HG03442 (cell line): ENCODE results near the gene CD44.
A peak's percentile ranks its signal among the peaks of the same experiment; 100 is the strongest.
"Not testable (repeated sequence)": the region's sequence is repeated elsewhere in the genome, so short reads cannot be mapped to it uniquely, and the experiment has no call there.

Experiments
- ATAC-seq: cut with Tn5 transposase; IDR thresholded peaks from one replicate; pipeline ENCODE4 v1.9.1; 2021; ENCODE audit warnings: mild to moderate bottlenecking, moderate library complexity; ENCODE audit not compliant: unreplicated experiment

CD44 gene

GRCh38 chr11:35138943-35139721 is at the start of gene CD44:
Gene CD44, plus strand, starts transcription at chr11:35139171. Its CDS starts 133 bp downstream, at chr11:35139304.
- peak; percentile 42 for ATAC-seq

- peak; percentile 85 for ATAC-seq
These were observed 49.3 kb upstream of the CD44 start for GRCh38 chr11:35089666-35090065.

DNA sequence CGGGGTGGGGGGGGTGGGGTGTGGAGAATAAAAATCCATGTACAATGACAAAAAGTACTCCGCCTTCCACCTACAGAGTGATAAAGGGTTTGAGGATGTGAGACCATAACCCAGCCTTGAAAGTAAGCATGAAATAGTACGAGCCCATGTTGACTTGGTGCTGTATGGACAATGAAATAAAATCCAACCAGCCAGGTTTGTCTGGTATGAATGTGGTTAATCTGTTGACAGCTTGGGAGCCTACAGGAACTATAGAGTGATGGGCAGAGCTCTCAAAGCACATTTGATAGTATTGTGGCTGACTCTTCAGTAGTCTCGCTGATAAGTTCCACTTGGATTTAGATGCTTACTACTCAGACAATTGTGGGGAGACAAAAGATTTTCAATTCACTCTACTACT is 48.8 kb upstream of the CD44 start:
- ATAC-seq = peak; percentile 15

DNA sequence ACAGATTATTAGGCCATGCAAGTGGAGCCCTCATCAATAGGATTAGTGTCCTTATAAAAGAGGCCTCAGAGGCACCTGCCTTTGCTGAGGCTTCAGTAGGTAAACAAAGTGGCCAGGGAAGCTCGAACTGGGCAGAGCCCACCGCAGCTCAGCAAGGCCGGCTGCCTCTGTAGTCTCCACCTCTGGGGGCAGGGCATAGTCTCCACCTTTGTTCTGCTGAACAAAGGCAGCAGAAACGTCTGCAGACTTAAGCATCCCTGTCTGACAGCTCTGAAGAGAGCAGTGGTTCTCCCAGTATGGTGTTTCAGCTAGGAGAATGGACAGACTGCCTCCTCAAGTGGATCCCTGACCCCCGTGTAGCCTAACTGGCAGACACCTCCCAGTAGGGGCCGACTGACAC is 48.0 kb upstream of the CD44 start:
- not testable (repeated sequence) for ATAC-seq

GRCh38 chr11:35096723-35097122 is 42.2 kb upstream of the CD44 start:
- ATAC-seq = no peak

DNA sequence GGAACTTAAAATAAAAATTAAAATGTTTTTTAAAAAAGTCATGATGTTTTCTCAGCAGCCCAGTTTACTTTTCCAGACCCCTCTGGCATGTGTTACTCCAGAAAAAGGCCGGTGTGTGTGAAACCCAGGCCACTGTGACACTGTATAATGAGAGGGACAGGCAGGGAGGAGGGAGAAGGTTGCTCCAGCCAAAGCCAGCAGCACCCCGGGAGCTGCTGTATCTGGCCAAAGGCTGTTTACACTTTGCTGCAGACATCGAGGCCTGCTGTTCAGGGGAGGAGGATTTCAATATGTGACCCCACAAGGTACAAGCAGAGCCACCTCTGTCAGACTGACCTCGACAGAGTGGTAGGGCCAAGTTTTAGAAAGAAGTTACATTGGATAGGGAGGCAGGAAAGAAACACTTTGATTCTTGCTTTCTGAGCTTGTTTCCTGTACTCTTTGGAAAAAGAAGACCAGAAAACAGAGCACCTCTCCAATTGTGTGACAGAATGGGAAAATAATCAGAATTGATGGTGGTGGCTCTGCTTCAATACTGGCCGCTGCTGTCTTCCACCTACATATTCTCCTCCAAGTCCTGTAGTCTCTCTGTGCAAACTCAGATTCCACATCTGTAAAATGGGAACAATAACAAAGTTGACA is 41.0 kb upstream of the CD44 start:
- no peak for ATAC-seq

GRCh38 chr11:35098855-35099254 is 40.1 kb upstream of the CD44 start:
- no peak for ATAC-seq

- no peak for ATAC-seq
These were observed 39.5 kb upstream of the CD44 start for GRCh38 chr11:35099278-35100012.

DNA sequence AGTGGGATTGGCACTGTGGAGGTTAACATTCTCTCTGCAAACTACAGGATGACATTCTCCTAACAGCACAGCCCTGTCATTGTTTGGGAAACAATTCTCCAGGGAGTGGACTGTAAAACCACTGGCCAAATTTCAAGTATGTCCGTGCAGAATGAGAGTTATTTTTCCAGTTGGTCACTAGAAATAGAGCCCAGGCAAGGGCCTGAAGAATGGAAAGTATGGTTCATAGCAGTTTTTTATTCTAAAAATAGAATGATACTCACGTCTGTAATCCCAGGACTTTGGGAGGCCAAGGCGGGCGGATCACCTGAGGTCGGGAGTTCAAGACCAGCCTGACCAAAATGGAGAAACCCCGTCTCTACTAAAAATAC is 39.0 kb upstream of the CD44 start:
- no peak for ATAC-seq

GRCh38 chr11:35101223-35101622 is 37.7 kb upstream of the CD44 start:
- no peak for ATAC-seq

- ATAC-seq = no peak
These were observed 36.7 kb upstream of the CD44 start for GRCh38 chr11:35102267-35102666.

GRCh38 chr11:35103366-35104208 is 35.4 kb upstream of the CD44 start:
- no peak for ATAC-seq

GRCh38 chr11:35104655-35105054 is 34.3 kb upstream of the CD44 start:
- ATAC-seq = no peak

DNA sequence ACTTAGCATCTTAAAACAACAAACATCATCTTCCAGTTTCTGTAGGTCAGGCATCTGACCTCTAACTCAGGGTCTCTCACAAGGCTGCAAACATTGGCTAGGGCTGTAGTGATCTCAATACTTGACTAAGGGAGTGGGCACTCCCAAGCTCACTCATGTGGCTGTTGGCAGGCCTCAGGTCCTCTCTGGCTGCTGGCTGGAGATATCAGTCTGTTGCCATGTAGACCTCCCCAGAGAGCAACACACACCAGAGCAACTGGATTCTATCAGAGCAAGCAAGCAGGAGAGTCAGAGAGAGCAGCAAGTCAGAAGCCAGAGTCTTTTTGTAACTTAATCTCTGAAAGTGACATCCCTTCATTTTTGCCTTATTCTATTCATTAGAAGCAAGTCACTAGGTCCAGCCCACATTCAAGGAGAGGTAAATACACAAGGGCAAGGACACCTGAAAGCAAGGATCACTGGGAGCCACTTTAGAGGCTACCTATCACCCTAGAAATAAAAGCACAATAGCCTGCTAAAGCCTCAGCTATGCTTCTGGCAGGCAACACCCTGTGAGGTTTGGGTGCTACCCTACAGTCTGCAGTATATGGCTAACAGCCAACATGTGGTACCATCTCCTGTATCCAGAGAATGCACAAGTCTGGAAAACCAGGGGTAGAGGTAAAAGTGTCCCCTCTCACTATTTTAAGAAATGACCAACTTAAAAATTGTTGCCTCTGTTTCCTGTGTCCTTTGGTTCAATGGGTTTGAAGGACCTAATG is 33.5 kb upstream of the CD44 start:
- no peak for ATAC-seq

DNA sequence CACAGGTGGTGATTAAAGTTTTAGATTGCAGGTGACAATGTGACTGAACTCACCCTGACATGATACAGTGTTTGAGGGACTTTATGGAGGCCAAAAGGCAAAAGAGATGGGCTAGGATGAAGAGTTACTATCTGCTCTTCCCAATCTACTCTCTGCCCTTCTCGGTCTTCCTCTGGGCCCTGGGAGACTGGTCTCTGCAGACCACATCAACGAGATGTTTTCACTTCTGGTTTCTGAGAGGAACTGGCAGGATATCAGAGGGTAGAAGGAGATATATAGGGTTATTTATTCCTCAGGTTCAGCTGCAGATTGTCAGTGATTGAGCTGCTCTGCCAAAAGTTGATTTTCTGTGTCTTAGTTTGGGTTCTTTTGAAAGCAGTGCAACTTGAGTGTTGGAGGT is 32.4 kb upstream of the CD44 start:
- peak; percentile 75 for ATAC-seq

GRCh38 chr11:35107861-35108260 is 31.1 kb upstream of the CD44 start:
- no peak for ATAC-seq

GRCh38 chr11:35108336-35108735 is 30.6 kb upstream of the CD44 start:
- not testable (repeated sequence) for ATAC-seq

DNA sequence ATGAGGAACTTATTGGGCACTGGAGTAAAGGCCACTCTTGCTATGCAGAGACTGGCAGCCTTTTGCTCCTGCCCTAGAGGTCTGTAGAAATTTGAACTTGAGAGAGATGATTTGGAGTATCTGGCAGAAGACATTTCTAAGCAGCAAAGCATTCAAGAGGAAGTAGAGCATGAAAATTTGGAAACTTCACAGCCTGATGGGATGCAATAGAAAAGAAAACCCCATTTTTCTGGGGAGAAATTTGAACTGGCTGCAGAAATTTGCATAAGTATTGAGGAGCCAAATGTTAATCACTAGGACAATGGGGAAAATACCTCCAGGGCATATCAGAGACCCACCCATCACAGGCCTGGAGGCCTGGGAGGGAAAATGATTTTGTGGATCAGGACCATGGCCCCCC is 29.9 kb upstream of the CD44 start:
- ATAC-seq = no peak

DNA sequence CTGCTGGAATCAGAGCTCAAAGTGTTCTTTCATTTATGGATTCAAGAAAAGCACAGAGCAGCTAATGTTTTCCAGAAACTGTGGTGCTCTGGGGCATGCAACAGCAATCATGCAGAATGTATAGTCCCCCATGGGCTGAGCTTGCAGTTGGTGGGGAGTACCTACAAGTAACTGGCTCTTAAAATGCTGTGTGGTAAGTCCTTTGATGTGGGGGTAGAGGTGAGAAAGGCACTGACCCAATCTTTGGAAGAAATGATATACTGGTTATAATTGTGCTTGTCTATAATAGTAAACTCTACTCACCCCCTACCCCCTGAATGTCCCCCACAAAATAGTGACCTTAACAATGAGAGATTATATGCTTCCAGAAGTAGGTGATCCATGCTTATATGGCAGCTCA is 29.1 kb upstream of the CD44 start:
- no peak for ATAC-seq
